HG03571 (cell line): ENCODE measurements around the gene PPP4R3A.
"Not testable (repeated sequence)": the region's sequence is repeated elsewhere in the genome, so short reads cannot be mapped to it uniquely, and the experiment has no call there.

Source experiments
- ATAC-seq: cut with Tn5 transposase; IDR thresholded peaks from one replicate; pipeline ENCODE4 v1.9.1; 2021; ENCODE audit not compliant: unreplicated experiment

PPP4R3A gene

DNA sequence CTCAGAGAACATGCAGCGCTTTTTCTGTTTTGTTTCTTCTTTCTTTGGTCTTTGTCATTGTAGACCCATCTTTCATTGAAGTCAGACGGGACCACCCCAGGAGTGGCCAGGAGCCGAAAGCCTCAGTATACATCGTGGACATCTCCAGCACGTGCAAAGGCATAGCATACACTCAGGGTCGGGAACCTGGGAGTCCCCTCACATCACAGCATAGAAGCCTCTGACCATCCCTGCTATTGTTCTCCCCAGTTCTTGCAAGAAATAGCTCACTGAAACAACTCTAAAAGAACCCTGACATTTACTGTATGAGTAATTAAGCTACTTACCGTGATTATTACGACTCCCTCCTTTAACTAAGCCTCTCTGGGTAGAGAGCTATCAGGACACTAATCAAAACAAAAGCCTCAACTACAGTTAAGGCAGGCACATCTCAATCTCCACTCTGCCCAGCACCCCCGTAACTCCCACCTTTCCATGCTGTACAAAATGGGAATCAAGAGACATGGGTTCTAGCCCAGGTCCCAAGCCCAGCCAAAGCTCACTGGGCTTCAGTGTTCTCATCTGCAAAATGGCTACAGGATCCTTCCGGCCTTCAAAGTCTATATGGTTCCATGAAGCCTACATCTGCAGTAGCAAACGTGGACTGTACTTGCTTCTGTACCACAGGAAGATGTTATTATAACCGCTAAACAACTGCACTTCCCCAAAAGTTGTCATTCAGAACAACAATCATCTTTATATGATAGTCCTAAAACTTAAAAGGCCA lies 99.2 kb downstream of the PPP4R3A start:
- no peak for ATAC-seq

DNA sequence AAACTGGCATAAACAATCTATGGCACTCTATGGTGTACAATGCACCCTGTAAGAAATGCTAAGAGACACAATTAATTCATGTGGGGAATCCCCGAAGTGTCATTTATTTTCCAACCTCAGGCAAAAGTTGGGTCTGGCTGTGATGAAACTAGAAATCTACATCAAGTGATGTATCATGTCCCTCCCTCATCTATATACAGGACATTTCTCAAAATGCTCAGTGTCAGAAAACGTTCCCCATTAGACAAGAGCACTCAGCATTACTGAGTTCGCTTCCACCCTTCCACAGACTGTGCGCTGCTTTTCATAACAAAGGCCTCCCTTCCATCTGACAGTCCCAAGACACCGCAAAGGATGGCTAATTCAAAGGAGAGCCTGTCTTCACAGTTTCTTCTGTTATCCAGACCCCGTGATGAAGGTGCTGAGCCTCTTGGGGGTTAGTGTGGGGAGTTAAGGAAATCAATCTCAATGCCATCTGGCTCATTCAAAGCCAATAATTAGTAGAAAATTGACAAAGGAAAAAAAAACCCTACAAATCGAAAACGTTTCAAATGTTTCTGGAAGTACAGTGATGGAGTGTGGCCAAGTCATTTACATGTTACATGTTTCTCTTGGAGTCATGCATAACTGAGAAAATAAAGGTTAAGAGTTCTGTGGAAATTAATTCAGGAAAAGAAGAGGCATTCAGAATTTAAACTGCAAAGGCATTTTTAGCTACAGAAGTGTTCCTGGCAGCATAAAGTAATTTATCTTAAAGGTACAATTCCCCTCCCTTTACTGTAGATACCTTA lies 100.0 kb downstream of the PPP4R3A start:
- ATAC-seq: no peak

DNA sequence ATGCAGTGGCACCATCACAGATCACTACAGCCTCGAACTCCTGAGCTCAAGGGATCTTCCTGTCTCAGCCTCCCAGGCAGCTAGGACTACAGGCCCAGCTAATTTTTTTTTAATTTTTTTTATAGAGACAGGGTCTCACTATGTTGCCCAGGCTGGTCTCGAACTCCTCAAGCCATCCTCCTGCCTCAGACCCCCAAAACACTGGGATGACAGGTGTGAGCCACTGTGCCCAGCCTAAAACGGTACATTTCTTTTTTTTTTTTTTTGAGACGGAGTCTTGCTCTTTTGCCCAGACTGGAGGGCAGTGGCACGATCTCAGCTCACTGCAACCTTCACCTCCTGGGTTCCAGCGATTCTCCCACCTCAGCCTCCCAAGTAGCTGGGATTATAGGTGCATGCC lies 100.9 kb downstream of the PPP4R3A start:
- ATAC-seq: not testable (repeated sequence)
